Measurements from ENCODE around the gene METRNL. TPM values are rescaled to one million over a fixed set of nuclear protein-coding genes. Genes with fewer than 3 reads are reported as not detected.

METRNL gene
- total RNA-seq, 2 experiments from 2014 or later, result 16.9 to 23.3 TPM

GRCh38 chr17:83128306-83129240, 49.2 kb downstream of the METRNL start:
- DNase-seq (ENCODE audit: low spot score), result no peak
- Histone ChIP-seq H3K4me2 (ENCODE audit: low read length) (no peak overlapping the region), H3K27ac (ENCODE audit: low read depth, low read length, poor library complexity, severe bottlenecking) (no peak overlapping the region), H3K4me1 (ENCODE audit: insufficient read depth, low read length, poor library complexity, severe bottlenecking) (peaks cover 23% of the 10 kb centered on the region), H3K36me3 (ENCODE audit: insufficient read depth, low read length) (no peaks in the 10 kb centered on the region), H3K79me2 (ENCODE audit: insufficient read depth, low read depth, low read length) (no peaks in the 10 kb centered on the region), H3K9me3 (ENCODE audit: low read length) (no peaks in the 10 kb centered on the region), H2AFZ (ENCODE audit: low read length) (no peak overlapping the region), H4K20me1 (ENCODE audit: insufficient read depth, low read length) (no peaks in the 10 kb centered on the region), H3K9me2 (ENCODE audit: insufficient read depth, low read length) (no peaks in the 10 kb centered on the region), H3K4me3 (ENCODE audit: low read depth, low read length, poor library complexity, severe bottlenecking) (no peak overlapping the region)
- BruUV-seq (replicated peaks), result no TSS peak
- POLR2A ChIA-PET, result no interaction called here
- no peak for TF ChIP-seq CTCF (conservative IDR thresholded peaks at IDR 0.05; ENCODE audit: low read length)
- intact Hi-C loops (cut with micrococcal nuclease; ENCODE audit: unreplicated experiment), result no loop called here
- CTCF ChIA-PET (ENCODE audit: unreplicated experiment), result interaction anchor here (0.5 kb wide), 1 partner anchor 64 kb away, joined by 3 read pairs; no protein-coding TSS in a partner anchor

DNA sequence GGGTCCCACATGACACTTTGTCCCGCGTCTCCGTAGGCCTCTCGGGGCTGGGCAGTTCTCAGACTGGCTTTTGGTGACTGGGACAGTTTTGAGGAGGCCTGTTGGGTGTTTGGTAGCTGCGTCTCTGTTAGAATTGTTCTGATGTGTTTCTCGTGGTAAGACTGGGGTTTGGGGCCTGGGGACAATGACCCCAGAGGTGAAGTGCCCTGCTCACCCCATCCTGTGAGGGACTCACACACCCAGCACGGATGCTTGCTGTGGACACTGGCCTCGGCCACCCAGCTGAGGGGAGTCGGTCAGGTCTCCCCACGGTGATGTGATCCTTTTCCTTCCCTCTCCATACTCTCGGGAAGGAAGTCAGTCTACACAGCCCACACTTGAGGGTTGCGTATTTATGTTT, 50.3 kb downstream of the METRNL start:
- Histone ChIP-seq H3K27ac (ENCODE audit: low read depth, low read length, poor library complexity, severe bottlenecking) (no peak overlapping the region), H3K36me3 (ENCODE audit: insufficient read depth, low read length) (no peaks in the 10 kb centered on the region), H2AFZ (ENCODE audit: low read length) (no peak overlapping the region), H3K4me1 (ENCODE audit: insufficient read depth, low read length, poor library complexity, severe bottlenecking) (peaks cover 23% of the 10 kb centered on the region), H3K9me3 (ENCODE audit: low read length) (no peaks in the 10 kb centered on the region), H3K9me2 (ENCODE audit: insufficient read depth, low read length) (no peaks in the 10 kb centered on the region), H3K79me2 (ENCODE audit: insufficient read depth, low read depth, low read length) (no peaks in the 10 kb centered on the region), H3K4me3 (ENCODE audit: low read depth, low read length, poor library complexity, severe bottlenecking) (no peak overlapping the region), H4K20me1 (ENCODE audit: insufficient read depth, low read length) (no peaks in the 10 kb centered on the region), H3K4me2 (ENCODE audit: low read length) (no peak overlapping the region)
- no peak for DNase-seq (ENCODE audit: low spot score)
- no TSS peak for BruUV-seq (replicated peaks)
- ChIA-PET POLR2A (no interaction called here), CTCF (ENCODE audit: unreplicated experiment) (no interaction called here)
- TF ChIP-seq CTCF (conservative IDR thresholded peaks at IDR 0.05; ENCODE audit: low read length) (no peak), EZH2phosphoT487 (IDR thresholded peaks at IDR 0.05; ENCODE audit: borderline replicate concordance, low read depth, low read length) (no peak)
- intact Hi-C loops (cut with micrococcal nuclease; ENCODE audit: unreplicated experiment), result no loop called here

DNA sequence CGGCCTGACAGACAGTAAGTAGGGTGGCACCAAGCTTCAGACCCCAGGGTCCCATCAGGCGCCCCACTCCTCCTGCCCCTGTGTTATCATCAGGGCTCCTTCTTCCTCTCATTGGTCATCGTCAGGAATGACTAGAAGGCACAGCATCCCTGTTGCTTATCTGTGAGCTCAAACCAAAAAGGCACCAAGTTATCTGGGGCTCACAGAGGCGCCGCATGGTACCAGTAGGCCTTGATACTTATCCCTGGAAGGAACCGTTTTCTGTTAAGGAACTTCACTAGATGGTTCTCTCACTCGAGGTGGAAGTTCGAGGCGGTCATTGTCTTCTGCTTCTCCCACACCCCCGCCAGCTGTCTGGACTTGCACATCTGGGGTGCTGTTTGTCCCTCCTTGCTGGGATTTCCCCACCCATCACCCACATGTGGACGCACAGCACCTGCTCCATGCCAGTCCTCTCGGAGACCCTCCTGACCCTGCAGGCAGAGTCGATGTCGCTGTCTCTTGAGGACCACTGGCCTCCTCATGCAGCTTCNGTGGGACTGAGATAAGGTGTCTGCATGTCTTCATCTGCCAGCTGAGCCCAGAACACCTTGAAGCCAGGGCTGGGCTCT, 52.1 kb downstream of the METRNL start:
- ChIA-PET POLR2A (interaction anchor here (0.6 kb wide), 1 partner anchor 1273 kb away, joined by 3 read pairs; no protein-coding TSS in a partner anchor), CTCF (ENCODE audit: unreplicated experiment) (interaction anchor here (0.5 kb wide), 1 partner anchor 189 kb away, joined by 3 read pairs; no protein-coding TSS in a partner anchor)
- Histone ChIP-seq H3K9me2 (ENCODE audit: insufficient read depth, low read length) (no peaks in the 10 kb centered on the region), H3K4me1 (ENCODE audit: insufficient read depth, low read length, poor library complexity, severe bottlenecking) (peaks cover 8% of the 10 kb centered on the region), H3K27ac (ENCODE audit: low read depth, low read length, poor library complexity, severe bottlenecking) (no peak overlapping the region), H2AFZ (ENCODE audit: low read length) (no peak overlapping the region), H3K79me2 (ENCODE audit: insufficient read depth, low read depth, low read length) (no peaks in the 10 kb centered on the region), H3K9me3 (ENCODE audit: low read length) (no peaks in the 10 kb centered on the region), H3K36me3 (ENCODE audit: insufficient read depth, low read length) (no peaks in the 10 kb centered on the region), H4K20me1 (ENCODE audit: insufficient read depth, low read length) (no peaks in the 10 kb centered on the region), H3K4me2 (ENCODE audit: low read length) (no peak overlapping the region), H3K4me3 (ENCODE audit: low read depth, low read length, poor library complexity, severe bottlenecking) (no peak overlapping the region)
- intact Hi-C loops (cut with micrococcal nuclease; ENCODE audit: unreplicated experiment), result no loop called here
- no peak for TF ChIP-seq CTCF (conservative IDR thresholded peaks at IDR 0.05; ENCODE audit: low read length)
- TF ChIP-seq EZH2phosphoT487 (IDR thresholded peaks at IDR 0.05; ENCODE audit: borderline replicate concordance, low read depth, low read length), result no peak
- no peak for DNase-seq (ENCODE audit: low spot score)
- BruUV-seq (replicated peaks), result no TSS peak

All from OCI-LY7 (cell line).